Measurements from ENCODE around the gene MAP4K2.

Gene MAP4K2

GRCh38 chr11:64813826-64814225 lies 10.8 kb upstream of the MAP4K2 start:
- no peak for DNase-seq (ENCODE audit: low read depth)

- peak; percentile 20 for DNase-seq (ENCODE audit: low read depth)
These were observed 7.9 kb upstream of the MAP4K2 start for GRCh38 chr11:64810891-64811272.

GRCh38 chr11:64810271-64810890 lies 7.4 kb upstream of the MAP4K2 start, which contains the start of gene MEN1:
Gene MEN1, minus strand, starts transcription at chr11:64810551. Its CDS starts 442 bp downstream, at chr11:64810109.
- DNase-seq (ENCODE audit: low read depth), result peak; percentile 88

- no peak for DNase-seq (ENCODE audit: low read depth)
These were observed 6.8 kb upstream of the MAP4K2 start for GRCh38 chr11:64809781-64810241.

GRCh38 chr11:64805481-64805880 lies 2.5 kb upstream of the MAP4K2 start:
- DNase-seq (ENCODE audit: low read depth), result no peak

GRCh38 chr11:64804346-64805210 lies 1.6 kb upstream of the MAP4K2 start:
- no peak for DNase-seq (ENCODE audit: low read depth)

GRCh38 chr11:64803846-64804345 lies 882 bp upstream of the MAP4K2 start:
- no peak for DNase-seq (ENCODE audit: low read depth)

GRCh38 chr11:64802370-64803157 lies 450 bp downstream of the MAP4K2 start:
- DNase-seq (ENCODE audit: low read depth), result no peak

- no peak for DNase-seq (ENCODE audit: low read depth)
These were observed 1.2 kb downstream of the MAP4K2 start for GRCh38 chr11:64801561-64802369.

- no peak for DNase-seq (ENCODE audit: low read depth)
These were observed 1.9 kb downstream of the MAP4K2 start for GRCh38 chr11:64801158-64801464.

- no peak for DNase-seq (ENCODE audit: low read depth)
These were observed 2.5 kb downstream of the MAP4K2 start for GRCh38 chr11:64800303-64801157.

- DNase-seq (ENCODE audit: low read depth), result no peak
These were observed 3.3 kb downstream of the MAP4K2 start for GRCh38 chr11:64799623-64800302.

GRCh38 chr11:64799256-64799622 lies 3.8 kb downstream of the MAP4K2 start:
- no peak for DNase-seq (ENCODE audit: low read depth)

GRCh38 chr11:64796757-64797541 lies 6.1 kb downstream of the MAP4K2 start:
- DNase-seq (ENCODE audit: low read depth), result no peak

- no peak for DNase-seq (ENCODE audit: low read depth)
These were observed 6.8 kb downstream of the MAP4K2 start for GRCh38 chr11:64796047-64796756.

- DNase-seq (ENCODE audit: low read depth), result no peak
These were observed 8.5 kb downstream of the MAP4K2 start for GRCh38 chr11:64794526-64794925.

- no peak for DNase-seq (ENCODE audit: low read depth)
These were observed 9.5 kb downstream of the MAP4K2 start for GRCh38 chr11:64793271-64794160.

GRCh38 chr11:64792482-64792881 lies 10.5 kb downstream of the MAP4K2 start:
- no peak for DNase-seq (ENCODE audit: low read depth)
